Karpas-422 (cell line): Measurements from ENCODE around the gene PROX2. TPM values are rescaled to one million over a fixed set of nuclear protein-coding genes. Genes with fewer than 3 reads are reported as not detected.

Experiments
- DNase-seq: peaks from one replicate; pipeline ENCODE4 v3.0.0-alpha.2; 2015
- H2AFZ ChIP-seq: fragments of 200-600 bp; sonication (generic); 2 replicates; pipeline ENCODE4 v1.6.1; 2014; ENCODE audit warnings: antibody characterized with exemption, low read length, mixed read lengths
- H3K27ac ChIP-seq: fragments of 200-600 bp; sonication (generic); 2 replicates; pipeline ENCODE4 v1.5.1; 2014; ENCODE audit warnings: mild to moderate bottlenecking, low read length, moderate library complexity
- H3K27me3 ChIP-seq: fragments of 200-600 bp; sonication (generic); 2 replicates; pipeline ENCODE4 v1.6.1; 2014; ENCODE audit warnings: low read length, mixed read lengths
- H3K36me3 ChIP-seq: fragments of 200-600 bp; sonication (generic); 2 replicates; pipeline ENCODE4 v1.6.1; 2014; ENCODE audit warnings: low read length, mixed read lengths; ENCODE audit not compliant: insufficient read depth
- H3K4me1 ChIP-seq: fragments of 200-600 bp; sonication (generic); 2 replicates; pipeline ENCODE4 v1.6.1; 2014; ENCODE audit warnings: mild to moderate bottlenecking, low read length, mixed read lengths
- H3K4me2 ChIP-seq: fragments of 200-600 bp; sonication (generic); 2 replicates; pipeline ENCODE4 v1.6.1; 2014; ENCODE audit warnings: low read length, low read depth, mild to moderate bottlenecking; ENCODE audit not compliant: poor library complexity, severe bottlenecking
- H3K4me3 ChIP-seq: fragments of 200-600 bp; sonication (generic); 2 replicates; pipeline ENCODE4 v1.5.1; 2014; ENCODE audit warnings: mild to moderate bottlenecking, antibody characterized with exemption, low read length, mixed read lengths
- H3K79me2 ChIP-seq: fragments of 200-600 bp; sonication (generic); 2 replicates; pipeline ENCODE4 v1.6.1; 2014; ENCODE audit warnings: mild to moderate bottlenecking, low read length, mixed read lengths
- H3K9ac ChIP-seq: fragments of 200-600 bp; sonication (generic); 2 replicates; pipeline ENCODE4 v1.6.0; 2014; ENCODE audit warnings: low read length
- H3K9me2 ChIP-seq: fragments of 200-600 bp; sonication (generic), shearing (Covaris generic); replicated peaks from 2 replicates; pipeline ENCODE4 v1.6.0; 2014; ENCODE audit warnings: mild to moderate bottlenecking, low read length, moderate library complexity; ENCODE audit not compliant: insufficient read depth
- H3K9me3 ChIP-seq: fragments of 300-700, 200-600 bp; sonication (generic); 2 replicates; pipeline ENCODE4 v1.6.1; 2014; ENCODE audit warnings: low read length, mixed read lengths
- H4K20me1 ChIP-seq: fragments of 200-600 bp; sonication (generic); 2 replicates; pipeline ENCODE4 v1.6.1; 2014; ENCODE audit warnings: mild to moderate bottlenecking, antibody characterized with exemption, low read length, low read depth; ENCODE audit not compliant: insufficient read depth
- total RNA-seq: library from RNA; depleted of rRNA; stranded (reverse); fragments of >200 nt; shearing (Covaris generic); gene quantifications from 2 replicates; pipeline ENCODE4 v1.2.3, GENCODE V29; 2014; ENCODE audit warnings: low replicate concordance

Gene PROX2
- total RNA-seq, 1 experiment from 2014 or later: 2.3 TPM

DNA sequence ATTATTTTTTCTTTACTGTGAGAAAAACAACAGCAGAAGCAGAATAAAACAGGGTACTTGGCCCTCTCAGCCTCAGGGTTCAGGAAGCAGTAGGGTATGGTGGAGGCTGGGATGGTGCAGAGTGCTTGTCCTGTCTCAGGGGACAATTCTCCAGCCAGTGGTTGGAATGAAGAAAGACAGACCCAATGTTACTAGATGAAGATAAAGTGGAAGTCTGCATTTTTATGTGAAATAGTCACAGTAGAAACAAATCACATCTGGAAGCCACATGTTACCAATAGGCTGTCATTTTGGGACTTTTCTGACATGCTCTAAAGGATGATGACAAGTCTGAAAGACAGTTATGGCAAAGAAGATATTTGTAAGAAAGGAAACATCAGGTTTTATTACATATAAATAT, 32.3 kb downstream of the PROX2 start:
- Histone ChIP-seq H3K4me3 (no peak overlapping the region), H3K27me3 (no peaks in the 10 kb centered on the region), H3K9me2 (no peaks in the 10 kb centered on the region), H2AFZ (no peak overlapping the region), H4K20me1 (no peaks in the 10 kb centered on the region), H3K27ac (0 out of 2 replicates have a peak overlapping the region, but pooled peaks have one; percentile 8), H3K4me2 (no peak overlapping the region), H3K9ac (no peak overlapping the region), H3K79me2 (no peaks in the 10 kb centered on the region), H3K4me1 (peaks cover 22% of the 10 kb centered on the region), H3K9me3 (no peaks in the 10 kb centered on the region), H3K36me3 (peaks cover 12% of the 10 kb centered on the region; the same call in 1 of the 2 replicates)
- DNase-seq: no peak

DNA sequence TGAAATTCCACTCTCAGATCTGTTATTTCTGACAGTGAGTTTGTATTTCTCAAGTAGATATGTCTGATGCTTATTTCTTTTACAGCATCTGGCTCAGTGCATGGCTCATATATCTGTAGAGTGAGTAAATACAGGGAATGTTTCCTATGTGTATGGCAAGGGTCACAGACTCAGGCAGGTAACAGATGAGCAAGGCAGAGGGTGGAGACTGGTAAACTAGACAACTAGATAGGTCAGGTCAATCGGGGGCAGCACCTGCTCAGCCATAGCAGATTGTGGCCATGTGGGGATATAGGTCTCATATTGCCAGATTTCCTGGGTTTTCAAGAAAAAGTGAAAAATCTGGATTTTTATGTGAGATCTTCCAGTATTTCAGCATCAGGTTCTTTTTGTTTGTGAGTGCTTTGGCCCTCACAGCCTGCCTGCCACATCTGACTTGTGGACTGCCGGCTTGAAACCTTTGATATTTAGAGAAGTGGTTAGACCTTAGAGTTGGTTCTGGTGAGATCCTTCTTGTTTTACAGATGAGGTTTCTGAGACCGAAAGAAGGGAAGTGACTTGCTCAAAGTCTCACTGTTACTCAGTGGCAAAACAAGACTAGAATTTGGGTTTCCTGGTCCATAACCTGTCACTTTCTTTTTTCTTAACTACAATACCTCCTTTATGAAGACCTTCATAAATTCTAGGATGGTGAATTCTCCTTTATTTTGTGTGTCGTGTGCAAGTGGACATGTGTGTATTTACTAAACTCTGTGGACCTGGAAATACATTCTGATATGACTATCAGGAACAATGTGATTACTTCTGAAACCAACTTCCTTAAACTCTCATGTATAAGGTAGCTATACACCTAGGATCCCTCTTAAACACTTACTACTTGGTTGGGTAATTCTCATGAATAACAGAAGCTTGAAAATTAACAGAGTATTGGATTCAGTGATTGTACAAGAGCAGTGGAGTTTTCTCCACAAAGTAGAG, 34.4 kb downstream of the PROX2 start:
- peaks cover 12% of the 10 kb centered on the region for H3K4me1 ChIP-seq
- H3K79me2 ChIP-seq: no peaks in the 10 kb centered on the region
- peaks cover 15% of the 10 kb centered on the region; the same call in 1 of the 2 replicates for H3K36me3 ChIP-seq
- H3K27ac ChIP-seq: 0 out of 2 replicates have a peak overlapping the region, but pooled peaks have one; percentile 7
- DNase-seq: no peak
- H3K9me3 ChIP-seq: no peaks in the 10 kb centered on the region
- H3K27me3 ChIP-seq: no peaks in the 10 kb centered on the region
- no peak overlapping the region for H3K4me3 ChIP-seq
- no peaks in the 10 kb centered on the region for H3K9me2 ChIP-seq
- H3K4me2 ChIP-seq: no peak overlapping the region
- no peak overlapping the region for H2AFZ ChIP-seq
- H3K9ac ChIP-seq: no peak overlapping the region
- no peaks in the 10 kb centered on the region for H4K20me1 ChIP-seq

DNA sequence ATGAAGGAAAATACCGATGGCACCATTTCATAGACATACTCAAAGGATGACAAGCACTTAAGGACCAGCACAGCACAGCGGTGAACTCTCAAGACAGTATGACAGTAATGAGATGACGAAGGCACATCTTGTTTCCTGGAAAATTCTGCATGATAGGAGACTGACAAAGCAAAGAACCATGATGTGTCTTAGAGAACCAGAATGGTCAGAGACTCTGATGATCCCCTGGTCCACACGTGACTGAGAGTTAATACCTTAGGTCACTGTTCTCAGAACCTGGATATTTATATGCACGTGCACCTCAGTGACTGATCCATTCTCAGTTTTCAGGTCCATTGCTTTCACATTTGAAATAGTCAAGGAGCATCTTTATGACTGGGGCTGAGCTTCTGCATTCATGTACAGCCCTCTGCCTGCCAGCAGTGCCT, 35.3 kb downstream of the PROX2 start:
- Histone ChIP-seq H3K9me3 (no peaks in the 10 kb centered on the region), H3K79me2 (no peaks in the 10 kb centered on the region), H2AFZ (no peak overlapping the region), H3K4me2 (no peak overlapping the region), H3K4me3 (no peak overlapping the region), H3K27me3 (no peaks in the 10 kb centered on the region), H4K20me1 (no peaks in the 10 kb centered on the region), H3K36me3 (peaks cover 22% of the 10 kb centered on the region; the same call in 1 of the 2 replicates), H3K27ac (no peak overlapping the region), H3K9me2 (no peaks in the 10 kb centered on the region), H3K9ac (no peak overlapping the region), H3K4me1 (peaks cover 20% of the 10 kb centered on the region)
- DNase-seq: no peak

GRCh38 chr14:74838166-74838565, 37.8 kb downstream of the PROX2 start:
- Histone ChIP-seq H3K4me3 (no peak overlapping the region), H3K4me1 (peaks cover 35% of the 10 kb centered on the region), H4K20me1 (no peaks in the 10 kb centered on the region), H3K36me3 (peaks cover 32% of the 10 kb centered on the region; the same call in 1 of the 2 replicates), H3K9me2 (no peaks in the 10 kb centered on the region), H2AFZ (no peak overlapping the region), H3K79me2 (no peaks in the 10 kb centered on the region), H3K9ac (no peak overlapping the region), H3K4me2 (no peak overlapping the region), H3K27ac (no peak overlapping the region), H3K27me3 (no peaks in the 10 kb centered on the region), H3K9me3 (no peaks in the 10 kb centered on the region)
- DNase-seq: no peak

GRCh38 chr14:74836251-74836960, 39.5 kb downstream of the PROX2 start:
- Histone ChIP-seq H3K4me2 (peak overlapping the region; percentile 48), H3K79me2 (no peaks in the 10 kb centered on the region), H3K27ac (peak overlapping the region; percentile 78), H3K27me3 (no peaks in the 10 kb centered on the region), H3K4me1 (peaks cover 35% of the 10 kb centered on the region), H3K9ac (peak overlapping the region; percentile 35; the same call in 1 of the 2 replicates), H3K9me2 (no peaks in the 10 kb centered on the region), H2AFZ (no peak overlapping the region), H3K4me3 (0 out of 2 replicates have a peak overlapping the region, but pooled peaks have one; percentile 1), H3K36me3 (peaks cover 34% of the 10 kb centered on the region), H4K20me1 (no peaks in the 10 kb centered on the region), H3K9me3 (no peaks in the 10 kb centered on the region)
- DNase-seq: peak; percentile 74

DNA sequence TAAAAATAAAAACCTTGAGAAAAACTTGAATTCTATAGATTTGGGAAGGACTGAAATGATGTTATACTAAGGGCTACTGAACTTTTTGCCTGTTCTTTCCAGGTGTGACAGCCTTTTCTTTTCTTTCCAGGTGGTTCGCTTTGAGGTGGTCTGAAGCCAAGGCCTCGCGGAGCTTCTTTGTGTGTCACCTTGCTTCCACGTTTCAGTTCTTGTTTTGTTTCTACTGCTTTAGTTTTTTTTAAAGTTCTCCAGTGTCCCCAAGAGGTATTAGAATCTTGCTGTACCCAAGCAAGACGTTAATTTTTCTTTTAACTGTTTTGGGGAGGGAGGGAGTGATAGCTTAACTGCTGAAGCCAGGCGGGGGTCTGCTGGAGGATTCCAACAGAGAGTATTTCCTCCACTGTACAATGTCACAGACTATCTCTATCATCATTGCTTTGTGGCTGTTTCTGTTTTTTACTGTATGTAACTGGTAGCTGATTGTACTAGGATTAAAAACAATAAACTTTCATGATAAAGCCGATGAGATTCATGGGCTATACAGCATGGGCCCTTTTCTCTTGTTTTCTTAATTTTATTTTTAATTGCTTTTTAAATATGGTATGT, 40.2 kb downstream of the PROX2 start:
- no peak overlapping the region for H3K9ac ChIP-seq
- H3K27me3 ChIP-seq: no peaks in the 10 kb centered on the region
- H3K79me2 ChIP-seq: no peaks in the 10 kb centered on the region
- 0 out of 2 replicates have a peak overlapping the region, but pooled peaks have one; percentile 1 for H3K4me3 ChIP-seq
- H3K9me3 ChIP-seq: no peaks in the 10 kb centered on the region
- no peak overlapping the region for H2AFZ ChIP-seq
- H3K4me1 ChIP-seq: peaks cover 35% of the 10 kb centered on the region
- H3K27ac ChIP-seq: peak overlapping the region; percentile 78
- DNase-seq: no peak
- peaks cover 34% of the 10 kb centered on the region for H3K36me3 ChIP-seq
- no peaks in the 10 kb centered on the region for H3K9me2 ChIP-seq
- no peaks in the 10 kb centered on the region for H4K20me1 ChIP-seq
- peak overlapping the region; percentile 48 for H3K4me2 ChIP-seq

DNA sequence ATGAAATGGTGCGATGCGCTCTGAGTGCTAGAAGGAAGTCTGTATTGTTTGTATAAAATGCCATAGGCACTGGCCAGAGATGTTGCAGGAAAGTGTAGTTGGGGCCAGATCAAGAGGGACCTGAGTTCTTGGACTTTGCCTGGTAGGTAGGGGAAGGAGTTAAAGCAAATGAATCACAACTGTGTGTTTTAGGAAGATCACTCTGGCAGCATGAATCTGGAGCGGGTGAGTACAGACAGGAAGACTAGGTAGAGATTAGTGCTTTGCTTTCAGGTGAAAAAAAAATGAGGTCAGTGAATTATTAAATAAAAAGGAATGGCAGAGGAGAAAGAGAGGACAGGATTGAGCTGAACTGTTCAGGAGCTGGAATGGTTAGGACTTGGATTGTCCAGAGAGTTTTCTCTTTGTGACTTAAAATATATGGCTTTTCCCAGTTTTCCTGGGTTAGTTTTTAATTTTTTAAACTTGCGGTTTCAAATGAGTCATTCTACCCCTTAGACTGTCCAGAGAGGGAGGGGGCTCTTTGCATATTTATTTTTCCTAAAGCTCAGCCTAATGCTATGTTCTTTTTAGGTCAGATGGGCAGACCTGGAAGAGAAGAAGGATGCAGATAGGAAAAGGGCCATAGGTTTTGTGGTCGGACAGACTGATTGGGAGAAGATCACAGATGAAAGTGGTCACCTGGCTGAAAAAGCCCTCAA, 41.1 kb downstream of the PROX2 start:
- peaks cover 35% of the 10 kb centered on the region for H3K4me1 ChIP-seq
- no peak overlapping the region for H2AFZ ChIP-seq
- no peak overlapping the region for H3K4me3 ChIP-seq
- H3K36me3 ChIP-seq: peaks cover 35% of the 10 kb centered on the region
- no peak overlapping the region for H3K4me2 ChIP-seq
- no peak for DNase-seq
- peak overlapping the region; percentile 78 for H3K27ac ChIP-seq
- no peaks in the 10 kb centered on the region for H3K79me2 ChIP-seq
- no peaks in the 10 kb centered on the region for H3K9me3 ChIP-seq
- no peak overlapping the region for H3K9ac ChIP-seq
- H3K27me3 ChIP-seq: no peaks in the 10 kb centered on the region
- H4K20me1 ChIP-seq: no peaks in the 10 kb centered on the region
- no peaks in the 10 kb centered on the region for H3K9me2 ChIP-seq
